Transverse colon (tissue), 4 donors: ENCODE results near the gene PNMA8C. TPM values are rescaled to one million over a fixed set of nuclear protein-coding genes. Genes with fewer than 3 reads are reported as not detected.
"Not testable (repeated sequence)": the region's sequence is repeated elsewhere in the genome, so short reads cannot be mapped to it uniquely, and the experiment has no call there.

ENCODE experiments used
- DNase-seq: peaks from one replicate; pipeline ENCODE4 v3.0.0-alpha.2; 2019
- H3K27ac ChIP-seq, 4 donors: fragments of 200-600 bp; sonication (generic); 2 replicates each; pipeline ENCODE4 v1.5.1; 2016 to 2018; ENCODE audit warnings: inconsistent platforms in 4 of 4
- H3K27me3 ChIP-seq: fragments of 200-600 bp; sonication (generic); 2 replicates; pipeline ENCODE4 v1.5.1; 2017; ENCODE audit warnings: inconsistent platforms
- H3K36me3 ChIP-seq, 4 donors: fragments of 200-600 bp; sonication (generic); 2 replicates each; pipeline ENCODE4 v1.5.1; 2017 to 2019; ENCODE audit warnings: inconsistent platforms in 4 of 4
- H3K4me1 ChIP-seq, 4 donors: fragments of 200-600 bp; sonication (generic); 2 replicates each; pipeline ENCODE4 v1.5.1; 2017 to 2020; ENCODE audit warnings: inconsistent platforms in 4 of 4
- H3K4me3 ChIP-seq, 4 donors: fragments of 200-600 bp; sonication (generic); 1 replicate in 1 of 4; 2 replicates in 3 of 4; pipeline versions ENCODE4 v1.5.1 to v1.6.1; 2017 to 2019; ENCODE audit warnings: inconsistent platforms in 4 of 4
- H3K9me3 ChIP-seq, 2 donors: fragments of 200-600 bp; sonication (generic); 2 replicates each; pipeline ENCODE4 v1.5.1; 2017 to 2019; ENCODE audit warnings: inconsistent platforms in 2 of 2
- EP300 ChIP-seq: sonication (generic); formaldehyde crosslinking; IDR thresholded peaks from one replicate; pipeline ENCODE4 v1.6.1; 2017; ENCODE audit warnings: antibody characterized with exemption, low read depth
- POLR2A ChIP-seq: fragments of 450-650 bp; IDR thresholded peaks from one replicate; pipeline ENCODE4 v1.6.1; 2016; ENCODE audit warnings: antibody characterized with exemption, mild to moderate bottlenecking, moderate library complexity
- POLR2AphosphoS5 ChIP-seq, 3 donors: sonication (generic); formaldehyde crosslinking; IDR thresholded peaks; one replicate each; pipeline ENCODE4 v1.6.1; 2016; ENCODE audit warnings: antibody characterized with exemption in 3 of 3
- WGBS, 2 donors: methylation state at CpG; one replicate each; pipeline ENCODE4 v1.1.5; 2018; ENCODE audit warnings: low coverage in 1 of 2; 5-methylcytosine and 5-hydroxymethylcytosine counted together
- in situ Hi-C, 4 donors: fragments of 200-750 bp; cut with MboI; loops; one replicate each; pipeline versions ENCODE4 v1.15.0 to v1.15.1; 2017; ENCODE audit warnings: low sequenced_read_pairs in 3 of 4, low pct_ligation_motif_present in 1 of 4, low pct_unique_long_range_greater_than_20kb in 1 of 4
- intact Hi-C: fragments of 100-400 bp; cut with DNase I; formaldehyde crosslinking; loops from one replicate; pipeline ENCODE4 v1.15.1; 2023; ENCODE audit warnings: low total_unique reads
- total RNA-seq, 4 donors: library from RNA; depleted of rRNA; stranded (reverse); fragments of >200 nt; gene quantifications; one replicate each; pipeline ENCODE4 v1.1.0, GENCODE V29; 2016
- TF ChIP-seq, protein P1 (sequence below), 5 experiments: fragments of 200-600 bp in 3 of 5; fragments of 450-650 bp in 2 of 5; sonication (generic) in 3 of 5; IDR thresholded peaks; 1 replicate in 2 of 5; 2 replicates in 3 of 5; pipeline ENCODE4 v1.5.1; 2016 to 2017; ENCODE audit warnings: antibody characterized with exemption in 5 of 5, inconsistent platforms in 3 of 5, mild to moderate bottlenecking in 2 of 5, moderate library complexity in 1 of 5

Gene PNMA8C
- total RNA-seq, 4 donors from 2014 or later = not detected

DNA sequence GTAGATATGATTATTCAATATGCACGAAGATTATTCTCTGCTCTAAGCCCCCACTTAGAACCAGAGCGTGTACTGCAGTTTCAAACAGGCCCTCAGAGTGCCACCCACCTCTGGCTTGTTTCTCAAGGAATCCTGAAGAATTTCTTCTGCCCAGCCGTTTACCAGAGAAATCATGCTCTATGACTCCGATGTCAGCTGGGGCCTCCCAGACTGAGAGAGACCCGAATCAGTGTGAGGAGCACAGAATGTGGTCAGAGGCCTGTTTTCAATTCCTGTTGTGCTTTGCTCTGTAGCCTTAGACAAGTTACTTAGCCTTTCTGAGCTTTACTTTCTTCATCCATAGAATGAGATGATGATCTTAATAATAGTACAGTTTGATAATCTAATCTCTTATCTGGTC is 5.5 kb downstream of the PNMA8C start:
- peaks cover 3 to 14% (median 11%) of the 10 kb centered on the region in 4 donors for H3K4me1 ChIP-seq
- H3K9me3 ChIP-seq = no peaks in the 10 kb centered on the region
- TF ChIP-seq, protein P1, sequence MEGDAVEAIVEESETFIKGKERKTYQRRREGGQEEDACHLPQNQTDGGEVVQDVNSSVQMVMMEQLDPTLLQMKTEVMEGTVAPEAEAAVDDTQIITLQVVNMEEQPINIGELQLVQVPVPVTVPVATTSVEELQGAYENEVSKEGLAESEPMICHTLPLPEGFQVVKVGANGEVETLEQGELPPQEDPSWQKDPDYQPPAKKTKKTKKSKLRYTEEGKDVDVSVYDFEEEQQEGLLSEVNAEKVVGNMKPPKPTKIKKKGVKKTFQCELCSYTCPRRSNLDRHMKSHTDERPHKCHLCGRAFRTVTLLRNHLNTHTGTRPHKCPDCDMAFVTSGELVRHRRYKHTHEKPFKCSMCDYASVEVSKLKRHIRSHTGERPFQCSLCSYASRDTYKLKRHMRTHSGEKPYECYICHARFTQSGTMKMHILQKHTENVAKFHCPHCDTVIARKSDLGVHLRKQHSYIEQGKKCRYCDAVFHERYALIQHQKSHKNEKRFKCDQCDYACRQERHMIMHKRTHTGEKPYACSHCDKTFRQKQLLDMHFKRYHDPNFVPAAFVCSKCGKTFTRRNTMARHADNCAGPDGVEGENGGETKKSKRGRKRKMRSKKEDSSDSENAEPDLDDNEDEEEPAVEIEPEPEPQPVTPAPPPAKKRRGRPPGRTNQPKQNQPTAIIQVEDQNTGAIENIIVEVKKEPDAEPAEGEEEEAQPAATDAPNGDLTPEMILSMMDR (IDR thresholded peaks at IDR 0.05) = no peak
- TF ChIP-seq POLR2AphosphoS5 (IDR thresholded peaks at IDR 0.05) (no peak), EP300 (no peak), POLR2A (no peak)
- intact Hi-C loops (no loop called here), in situ Hi-C loops (no loop called here)
- no peak overlapping the region for H3K4me3 ChIP-seq
- 53% methylated on average over 5 of the region's 5 CpGs; no CpG with 5 or more reads in 1 of the 2 donors for WGBS, 2 donors
- no peaks in the 10 kb centered on the region for H3K36me3 ChIP-seq
- no peak overlapping the region for H3K27ac ChIP-seq
- H3K27me3 ChIP-seq = peaks cover 61% of the 10 kb centered on the region
- no peak for DNase-seq

DNA sequence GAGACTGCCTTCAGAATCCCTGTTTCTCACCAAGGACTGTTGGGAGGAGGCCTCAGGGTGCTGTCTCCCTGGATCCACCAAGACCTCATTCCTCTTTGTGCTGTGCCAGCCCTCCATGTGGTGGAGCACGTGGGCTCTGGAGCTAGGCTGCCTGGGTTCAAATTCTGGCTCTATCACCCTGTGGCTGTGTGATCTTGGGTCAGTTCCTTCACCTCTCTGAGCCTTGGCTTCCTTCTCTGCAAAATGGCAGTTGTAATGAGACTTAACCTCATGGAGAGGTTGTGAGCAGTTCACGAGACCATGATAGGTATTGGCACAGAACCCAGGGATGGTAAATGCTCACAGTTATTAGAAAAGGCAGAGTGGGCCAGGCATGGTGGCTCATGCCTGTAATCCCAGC is 6.4 kb downstream of the PNMA8C start:
- Histone ChIP-seq H3K9me3 (no peaks in the 10 kb centered on the region), H3K4me1 (peaks cover 3 to 14% (median 11%) of the 10 kb centered on the region in 4 donors), H3K27ac (no peak overlapping the region), H3K4me3 (no peak overlapping the region), H3K27me3 (peaks cover 61% of the 10 kb centered on the region), H3K36me3 (no peaks in the 10 kb centered on the region)
- WGBS, 2 donors = 50% methylated on average over 2 of the region's 2 CpGs; no CpG with 5 or more reads in 1 of the 2 donors
- no peak for DNase-seq
- in situ Hi-C loops (no loop called here), intact Hi-C loops (no loop called here)
- TF ChIP-seq POLR2AphosphoS5 (IDR thresholded peaks at IDR 0.05) (no peak), POLR2A (no peak), EP300 (no peak)
- TF ChIP-seq, protein P1 (IDR thresholded peaks at IDR 0.05) = no peak

DNA sequence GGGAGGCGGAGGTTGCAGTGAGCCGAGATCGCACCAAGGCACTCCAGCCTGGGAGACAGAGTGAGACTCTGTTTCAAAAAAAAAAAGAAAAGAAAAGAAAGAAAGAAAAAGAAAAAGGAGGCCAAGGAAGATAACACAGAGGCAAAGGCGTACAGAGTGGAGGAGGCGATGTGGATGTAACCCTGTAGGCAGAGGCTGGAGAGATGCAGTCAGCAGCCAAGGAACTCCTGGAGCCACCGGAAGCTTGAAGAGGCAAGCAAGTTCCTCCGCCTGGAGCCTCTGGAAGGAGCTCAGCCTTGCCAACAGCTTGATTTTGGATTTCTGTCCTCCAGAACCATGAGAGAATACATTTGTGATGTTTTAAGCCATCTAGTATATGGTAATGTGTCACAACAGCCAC is 8.7 kb downstream of the PNMA8C start:
- no peak for DNase-seq
- no peaks in the 10 kb centered on the region for H3K9me3 ChIP-seq
- H3K36me3 ChIP-seq = no peaks in the 10 kb centered on the region
- in situ Hi-C loops (no loop called here), intact Hi-C loops (no loop called here)
- peaks cover 61% of the 10 kb centered on the region for H3K27me3 ChIP-seq
- TF ChIP-seq POLR2A (no peak), POLR2AphosphoS5 (IDR thresholded peaks at IDR 0.05) (no peak), EP300 (no peak)
- TF ChIP-seq, protein P1 (IDR thresholded peaks at IDR 0.05) = no peak
- peaks cover 0 to 14% (median 10%) of the 10 kb centered on the region in 4 donors for H3K4me1 ChIP-seq
- WGBS, 2 donors = 67 to 80% methylated on average over 2 to 7 of the region's 7 CpGs
- H3K4me3 ChIP-seq = no peak overlapping the region
- H3K27ac ChIP-seq = no peak overlapping the region

DNA sequence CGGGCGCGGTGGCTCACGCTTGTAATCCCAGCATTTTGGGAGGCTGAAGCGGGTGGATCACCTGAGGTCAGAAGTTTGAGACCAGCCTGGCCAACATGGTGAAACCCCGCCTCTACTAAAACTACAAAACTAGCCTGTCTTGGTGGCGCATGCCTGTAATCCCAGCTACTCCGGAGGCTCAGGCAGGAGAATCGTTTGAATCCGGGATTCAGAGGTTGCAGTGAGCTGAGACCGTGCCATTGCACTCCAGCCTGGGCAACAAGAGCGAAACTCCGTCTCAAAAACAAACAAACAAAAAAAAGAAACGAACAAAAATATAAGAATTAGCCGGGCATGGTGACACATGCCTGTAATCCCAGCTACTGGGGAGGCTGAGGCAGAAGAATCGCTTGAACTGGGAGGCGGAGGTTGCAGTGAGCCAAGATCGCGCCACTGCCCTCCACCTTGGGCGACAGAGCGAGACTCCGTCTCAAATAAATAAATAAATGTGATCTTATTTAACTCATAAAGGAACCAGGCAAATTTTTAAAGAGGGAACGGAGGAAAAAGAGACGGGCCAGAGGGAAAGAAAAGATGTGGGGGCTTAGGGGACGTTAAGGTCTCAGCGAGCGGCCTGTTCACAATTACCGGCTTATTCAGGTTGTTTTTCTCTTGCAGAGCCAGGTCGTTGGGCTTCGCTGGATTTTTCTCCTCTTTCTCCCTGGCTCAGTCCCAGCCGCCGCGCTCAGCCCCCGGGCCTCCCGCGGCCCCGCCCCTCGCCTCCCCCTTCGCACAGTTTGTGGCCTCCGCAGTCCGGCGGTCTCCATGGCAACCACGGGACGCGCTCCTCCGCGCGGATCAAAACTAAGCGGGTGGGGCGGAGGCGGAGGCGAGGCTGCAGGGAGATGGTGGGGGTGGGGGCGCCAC is 12.7 kb downstream of the PNMA8C start:
- Histone ChIP-seq H3K4me1 (peaks cover 0 to 22% (median 16%) of the 10 kb centered on the region in 4 donors), H3K27me3 (peaks cover 78% of the 10 kb centered on the region), H3K4me3 (peak overlapping the region in 3 of 4 donors; percentile 4 to 33 (median 22)), H3K27ac (peak overlapping the region; percentile 45 to 62 (median 54))
- DNase-seq = peak; percentile 67
- H3K9me3 ChIP-seq, H3K36me3 ChIP-seq, in situ Hi-C loops, intact Hi-C loops: not testable (repeated sequence)
- WGBS, 2 donors = 0 to 26% methylated on average over 7 to 42 of the region's 53 CpGs

DNA sequence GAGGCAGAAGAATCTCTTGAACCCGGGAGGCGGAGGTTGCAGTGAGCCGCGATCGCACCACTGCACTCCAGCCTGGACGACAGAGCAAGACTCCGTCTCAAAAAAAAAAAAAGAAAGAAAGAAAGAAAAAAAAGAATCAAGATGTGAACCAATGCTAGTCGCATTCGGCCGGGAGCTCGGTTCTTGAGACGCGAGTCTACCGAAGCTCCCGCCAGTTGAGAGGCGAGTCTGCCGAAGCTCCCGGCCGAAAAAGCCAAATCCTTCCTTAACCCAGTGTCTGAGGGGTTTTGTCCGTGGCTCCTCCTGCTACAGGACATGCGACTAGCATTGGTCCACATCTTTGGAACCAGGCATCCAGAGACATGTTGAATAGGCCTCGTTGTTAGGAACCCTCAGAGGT is 13.8 kb downstream of the PNMA8C start:
- in situ Hi-C loops = not testable (repeated sequence)

More for the DNA sequence above, 13.8 kb downstream of the PNMA8C start:
- H3K9me3 ChIP-seq, DNase-seq, H3K36me3 ChIP-seq, H3K4me3 ChIP-seq, intact Hi-C loops, H3K27ac ChIP-seq: not testable (repeated sequence)
- H3K4me1 ChIP-seq = peaks cover 0 to 22% (median 16%) of the 10 kb centered on the region in 4 donors
- 92 to 95% methylated on average over 17 to 22 of the region's 22 CpGs for WGBS, 2 donors
- H3K27me3 ChIP-seq = peaks cover 87% of the 10 kb centered on the region
